H1 (cell line): ENCODE data around the gene PEX26. TPM values are rescaled to one million over a fixed set of nuclear protein-coding genes. Genes with fewer than 3 reads are reported as not detected.

Experiments
- BCL11A ChIP-seq, 2 experiments: IDR thresholded peaks; one replicate each; pipeline ENCODE4 v1.6.1; 2011; ENCODE audit warnings: low read depth in 2 of 2, low read length in 2 of 2, mild to moderate bottlenecking in 2 of 2
- CHD1 ChIP-seq: IDR thresholded peaks from 2 replicates; pipeline ENCODE4 v1.6.1; 2012; ENCODE audit warnings: low read depth, low read length, improper control_type of control experiment
- CHD2 ChIP-seq: IDR thresholded peaks from 2 replicates; pipeline ENCODE4 v1.6.1; 2012; ENCODE audit warnings: low read length, improper control_type of control experiment
- SIN3A ChIP-seq, 2 experiments: IDR thresholded peaks in 1 of 2; conservative IDR thresholded peaks in 1 of 2; 2 replicates each; pipeline ENCODE4 v1.6.1; 2011 to 2012; ENCODE audit warnings: low read length in 2 of 2, improper control_type of control experiment in 1 of 2, low read depth in 1 of 2, mild to moderate bottlenecking in 1 of 2
- polyA plus RNA-seq, 7 experiments: library from polyadenylated mRNA; depleted of rRNA in 3 of 7; stranded (reverse) in 5 of 7; unstranded in 2 of 7; fragments of >200 nt in 5 of 7; fragments of 200-250 nt in 2 of 7; gene quantifications; 1 replicate in 5 of 7; 2 replicates in 1 of 7; 4 replicates in 1 of 7; pipeline versions ENCODE4 v1.2.1 to v1.2.3, GENCODE V29; 2011 to 2013; ENCODE audit warnings: missing spikeins in 2 of 7, mixed read lengths in 2 of 7
- total RNA-seq: library from RNA; stranded (reverse); fragmentation: NEBNext Ultra II Directional; extraction: Animal tissue kit (Norgen Biotek cat#: 25700); gene quantifications from 2 replicates; pipeline ENCODE4 v1.2.1, GENCODE V29; 2021
- TF ChIP-seq, protein P1 (sequence below), 3 experiments: IDR thresholded peaks; 1 replicate in 2 of 3; 2 replicates in 1 of 3; pipeline versions ENCODE4 v1.5.1 to v1.6.1; 2011; ENCODE audit warnings: low read length in 3 of 3, mild to moderate bottlenecking in 3 of 3, inconsistent platforms in 2 of 3, low read depth in 1 of 3, moderate library complexity in 1 of 3; ENCODE audit not compliant: insufficient read depth in 1 of 3; ENCODE audit errors: control extremely low read depth in 1 of 3
- TF ChIP-seq, protein P2 (sequence below): IDR thresholded peaks from 2 replicates; pipeline ENCODE4 v1.6.1; 2011; ENCODE audit warnings: low read length, improper control_type of control experiment

PEX26 gene
- total and polyA plus RNA-seq, 2 of the 8 experiments (the other 6 are each of a cell fraction or from before 2014, with no cell fraction given) = 33.1 to 49.0 TPM

DNA sequence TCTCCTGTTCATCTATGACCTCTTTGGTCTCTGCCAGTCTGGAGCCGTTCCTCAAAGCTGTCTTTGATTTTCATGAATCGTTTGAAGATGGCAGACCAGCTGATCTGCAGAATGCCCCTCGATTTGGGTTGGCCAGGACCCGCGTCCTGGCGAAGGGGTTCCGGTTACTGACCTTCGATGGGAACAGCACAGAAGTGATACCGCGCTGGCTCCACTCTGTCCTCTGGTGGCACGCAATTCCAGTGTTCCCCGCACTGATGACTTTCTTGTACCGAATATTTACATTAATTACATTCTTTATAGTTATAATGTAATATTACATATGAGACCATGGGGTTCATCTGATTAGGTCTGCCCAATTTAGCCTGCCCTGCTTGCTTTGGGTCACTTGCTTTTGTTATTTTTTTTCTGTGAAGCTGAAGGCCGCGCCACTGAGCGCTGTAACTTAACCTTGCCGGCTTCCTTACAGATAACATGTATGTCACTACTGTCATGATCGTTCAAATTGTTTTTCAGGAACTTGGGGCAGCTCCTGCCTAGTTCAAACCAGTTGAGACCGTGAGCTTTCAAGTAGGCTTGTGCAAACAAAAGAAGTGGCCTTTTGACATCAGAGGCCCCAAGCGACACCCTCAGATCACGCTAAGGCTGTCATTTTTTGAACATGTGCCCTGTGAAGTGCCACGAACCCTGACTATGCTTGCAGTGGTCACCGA lies 68.0 kb downstream of the PEX26 start (continued):
- TF ChIP-seq, protein P1, sequence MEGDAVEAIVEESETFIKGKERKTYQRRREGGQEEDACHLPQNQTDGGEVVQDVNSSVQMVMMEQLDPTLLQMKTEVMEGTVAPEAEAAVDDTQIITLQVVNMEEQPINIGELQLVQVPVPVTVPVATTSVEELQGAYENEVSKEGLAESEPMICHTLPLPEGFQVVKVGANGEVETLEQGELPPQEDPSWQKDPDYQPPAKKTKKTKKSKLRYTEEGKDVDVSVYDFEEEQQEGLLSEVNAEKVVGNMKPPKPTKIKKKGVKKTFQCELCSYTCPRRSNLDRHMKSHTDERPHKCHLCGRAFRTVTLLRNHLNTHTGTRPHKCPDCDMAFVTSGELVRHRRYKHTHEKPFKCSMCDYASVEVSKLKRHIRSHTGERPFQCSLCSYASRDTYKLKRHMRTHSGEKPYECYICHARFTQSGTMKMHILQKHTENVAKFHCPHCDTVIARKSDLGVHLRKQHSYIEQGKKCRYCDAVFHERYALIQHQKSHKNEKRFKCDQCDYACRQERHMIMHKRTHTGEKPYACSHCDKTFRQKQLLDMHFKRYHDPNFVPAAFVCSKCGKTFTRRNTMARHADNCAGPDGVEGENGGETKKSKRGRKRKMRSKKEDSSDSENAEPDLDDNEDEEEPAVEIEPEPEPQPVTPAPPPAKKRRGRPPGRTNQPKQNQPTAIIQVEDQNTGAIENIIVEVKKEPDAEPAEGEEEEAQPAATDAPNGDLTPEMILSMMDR (IDR thresholded peaks at IDR 0.05; ENCODE audit: control extremely low read depth in 1 of 3, insufficient read depth in 1 of 3, low read depth in 1 of 3, low read length in 3 of 3) = no peak
- TF ChIP-seq CHD2 (no peak), SIN3A (conservative IDR thresholded peaks at IDR 0.05 in 1 of 2, IDR thresholded peaks at IDR 0.05 in 1 of 2; ENCODE audit: low read depth in 1 of 2, low read length in 2 of 2) (no peak), BCL11A (IDR thresholded peaks at IDR 0.05; ENCODE audit: low read depth in 2 of 2, low read length in 2 of 2) (no peak), CHD1 (no peak)
- TF ChIP-seq, protein P2, sequence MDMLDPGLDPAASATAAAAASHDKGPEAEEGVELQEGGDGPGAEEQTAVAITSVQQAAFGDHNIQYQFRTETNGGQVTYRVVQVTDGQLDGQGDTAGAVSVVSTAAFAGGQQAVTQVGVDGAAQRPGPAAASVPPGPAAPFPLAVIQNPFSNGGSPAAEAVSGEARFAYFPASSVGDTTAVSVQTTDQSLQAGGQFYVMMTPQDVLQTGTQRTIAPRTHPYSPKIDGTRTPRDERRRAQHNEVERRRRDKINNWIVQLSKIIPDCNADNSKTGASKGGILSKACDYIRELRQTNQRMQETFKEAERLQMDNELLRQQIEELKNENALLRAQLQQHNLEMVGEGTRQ = no peak
